ENCODE data around the gene GPR156.
"Not testable (repeated sequence)": the region's sequence is repeated elsewhere in the genome, so short reads cannot be mapped to it uniquely, and the experiment has no call there.

GPR156 gene

DNA sequence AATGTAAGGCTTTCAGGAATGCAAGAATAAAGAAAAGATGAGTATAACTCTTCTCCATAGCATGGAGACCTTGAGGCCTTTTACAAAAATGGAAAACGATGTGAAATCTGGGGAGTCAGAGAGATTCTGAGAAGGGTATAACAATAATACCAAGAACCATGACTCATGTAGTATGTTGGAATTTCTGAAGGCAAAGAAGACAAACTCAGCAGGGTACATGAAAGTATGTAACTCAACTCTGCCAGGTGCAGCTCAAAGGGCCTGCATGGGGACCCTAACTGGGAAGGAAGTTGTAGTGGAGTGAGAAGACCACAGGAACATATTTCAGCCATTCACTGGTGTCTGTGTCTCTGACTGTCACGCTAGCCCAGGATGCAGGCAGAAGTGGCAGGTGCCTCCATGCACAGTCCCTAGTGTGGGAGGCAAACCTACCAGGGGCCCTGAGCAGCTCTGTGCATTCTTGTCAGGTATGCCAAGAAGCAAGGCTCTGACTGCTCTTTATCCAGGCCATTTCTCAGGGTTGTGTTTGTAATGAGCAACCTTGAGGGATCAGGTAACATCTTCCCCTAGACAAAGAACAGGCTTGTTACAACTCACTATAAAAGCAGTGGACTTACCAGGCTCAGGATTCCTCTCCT, 57.2 kb downstream of the GPR156 start:
- peaks cover 2 to 7% (median 4%) of the 10 kb centered on the region in 5 donors for H3K9me3 ChIP-seq (ENCODE audit: control insufficient read depth in 5 of 5, low read length in 5 of 5)
- no peak overlapping the region for H3K9ac ChIP-seq (ENCODE audit: low read length in 5 of 5)
- H3K4me3 ChIP-seq (ENCODE audit: low read depth in 1 of 5, low read length in 5 of 5), result no peak overlapping the region
- H3K36me3 ChIP-seq (ENCODE audit: control insufficient read depth in 5 of 5, insufficient read depth in 5 of 5, low read length in 5 of 5), result no peaks in the 10 kb centered on the region
- H3K27me3 ChIP-seq (ENCODE audit: control insufficient read depth in 5 of 5, insufficient read depth in 4 of 5, low read length in 5 of 5), result no peaks in the 10 kb centered on the region
- no peaks in the 10 kb centered on the region for H3K4me1 ChIP-seq (ENCODE audit: control insufficient read depth in 5 of 5, insufficient read depth in 5 of 5, low read length in 5 of 5)
- no peak overlapping the region for H3K27ac ChIP-seq (ENCODE audit: low read depth, low read length)

DNA sequence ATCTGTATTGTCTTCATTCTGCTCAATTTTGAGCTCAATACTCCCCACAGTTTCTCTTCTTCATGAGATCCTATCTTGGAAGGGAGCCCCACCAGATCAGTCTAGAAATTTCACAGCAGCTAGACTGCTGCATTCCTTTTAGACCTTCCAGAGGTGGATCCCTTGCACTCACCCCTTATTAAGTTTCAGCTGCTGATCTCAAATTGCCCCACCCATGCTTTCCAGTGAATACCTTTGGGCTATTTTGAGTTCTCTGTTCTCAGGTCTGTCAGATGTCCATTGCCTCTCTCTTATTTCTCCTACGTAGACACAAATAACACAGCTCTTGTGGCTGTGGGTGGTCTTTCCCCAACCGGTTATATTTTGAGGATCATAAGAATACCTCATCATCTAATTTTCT, 60.8 kb downstream of the GPR156 start:
- H3K36me3 ChIP-seq (ENCODE audit: control insufficient read depth in 5 of 5, insufficient read depth in 5 of 5, low read length in 5 of 5), result no peaks in the 10 kb centered on the region
- no peaks in the 10 kb centered on the region for H3K4me1 ChIP-seq (ENCODE audit: control insufficient read depth in 5 of 5, insufficient read depth in 5 of 5, low read length in 5 of 5)
- peaks cover 0 to 4% (median 0%) of the 10 kb centered on the region in 5 donors for H3K9me3 ChIP-seq (ENCODE audit: control insufficient read depth in 5 of 5, low read length in 5 of 5)
- no peaks in the 10 kb centered on the region for H3K27me3 ChIP-seq (ENCODE audit: control insufficient read depth in 5 of 5, insufficient read depth in 4 of 5, low read length in 5 of 5)
- no peak overlapping the region for H3K27ac ChIP-seq (ENCODE audit: low read depth, low read length)
- H3K4me3 ChIP-seq (ENCODE audit: low read depth in 1 of 5, low read length in 5 of 5), result no peak overlapping the region
- H3K9ac ChIP-seq (ENCODE audit: low read length in 5 of 5), result no peak overlapping the region

DNA sequence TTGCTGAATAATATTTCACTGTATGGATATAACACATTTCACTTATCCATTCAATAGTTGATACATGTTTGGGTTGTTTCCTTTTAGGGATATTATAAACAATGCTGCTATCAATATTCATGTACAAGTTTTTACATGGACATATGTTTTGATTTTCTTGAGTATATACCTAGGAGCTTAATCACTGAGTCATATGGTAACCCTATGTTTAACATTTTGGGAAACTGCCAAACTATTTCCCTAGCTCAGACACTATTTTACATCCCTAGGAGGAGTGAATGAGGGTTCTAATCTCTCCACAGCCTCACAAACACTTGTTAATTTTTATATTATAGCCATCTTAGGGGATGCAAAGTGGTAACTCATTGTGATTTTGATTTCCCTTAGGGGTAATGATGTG, 66.0 kb downstream of the GPR156 start:
- H3K36me3 ChIP-seq (ENCODE audit: control insufficient read depth in 5 of 5, insufficient read depth in 5 of 5, low read length in 5 of 5), result no peaks in the 10 kb centered on the region
- no peak overlapping the region for H3K27ac ChIP-seq (ENCODE audit: low read depth, low read length)
- no peaks in the 10 kb centered on the region for H3K27me3 ChIP-seq (ENCODE audit: control insufficient read depth in 5 of 5, insufficient read depth in 4 of 5, low read length in 5 of 5)
- H3K9me3 ChIP-seq (ENCODE audit: control insufficient read depth in 5 of 5, low read length in 5 of 5), result peaks cover 0 to 6% (median 3%) of the 10 kb centered on the region in 5 donors
- no peak overlapping the region for H3K9ac ChIP-seq (ENCODE audit: low read length in 5 of 5)
- no peak overlapping the region for H3K4me3 ChIP-seq (ENCODE audit: low read depth in 1 of 5, low read length in 5 of 5)
- peaks cover 0 to 14% (median 7%) of the 10 kb centered on the region in 5 donors for H3K4me1 ChIP-seq (ENCODE audit: control insufficient read depth in 5 of 5, insufficient read depth in 5 of 5, low read length in 5 of 5)

DNA sequence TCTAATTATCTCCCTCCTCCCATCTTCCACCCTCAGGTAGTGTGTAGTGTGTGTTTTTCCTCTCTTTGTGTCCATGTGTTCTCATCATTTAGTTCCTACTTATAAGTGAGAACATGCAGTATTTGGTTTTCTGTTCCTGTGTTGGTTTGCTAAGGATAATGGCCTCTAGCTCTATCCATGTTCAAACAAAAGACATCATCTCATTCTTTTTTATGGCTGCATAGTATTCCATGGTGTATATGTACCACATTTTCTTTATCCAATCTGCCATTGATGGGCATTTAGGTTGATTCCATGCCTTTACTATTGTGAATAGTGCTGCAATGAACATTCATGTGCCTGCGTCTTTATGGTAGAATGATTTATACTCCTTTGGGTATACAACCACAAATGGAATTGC, 68.4 kb downstream of the GPR156 start:
- H3K9ac ChIP-seq (ENCODE audit: low read length in 5 of 5); H3K4me3 ChIP-seq (ENCODE audit: low read depth in 1 of 5, low read length in 5 of 5); H3K27me3 ChIP-seq (ENCODE audit: control insufficient read depth in 5 of 5, insufficient read depth in 4 of 5, low read length in 5 of 5); H3K27ac ChIP-seq (ENCODE audit: low read depth, low read length); H3K36me3 ChIP-seq (ENCODE audit: control insufficient read depth in 5 of 5, insufficient read depth in 5 of 5, low read length in 5 of 5); H3K9me3 ChIP-seq (ENCODE audit: control insufficient read depth in 5 of 5, low read length in 5 of 5): not testable (repeated sequence)
- peaks cover 0 to 15% (median 7%) of the 10 kb centered on the region in 5 donors for H3K4me1 ChIP-seq (ENCODE audit: control insufficient read depth in 5 of 5, insufficient read depth in 5 of 5, low read length in 5 of 5)

DNA sequence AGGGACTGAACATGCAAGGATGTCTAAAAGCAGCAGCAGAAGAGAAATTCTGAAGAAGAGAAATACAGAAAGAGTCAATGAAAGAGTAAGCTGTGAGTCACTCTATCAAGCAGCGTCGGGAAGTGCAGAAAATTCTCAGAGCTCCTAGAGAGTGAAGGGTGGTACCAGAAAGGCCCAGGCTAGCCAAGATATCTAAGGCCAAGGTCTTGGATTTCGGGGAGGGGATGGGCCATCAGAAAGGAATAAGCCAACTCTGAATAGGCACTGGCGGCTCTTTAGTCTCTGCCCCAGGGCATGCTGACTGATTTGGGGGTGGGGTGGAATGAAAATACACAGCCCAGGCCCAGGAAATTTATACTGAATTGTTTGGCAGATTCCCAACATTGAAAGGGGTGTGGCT, 70.8 kb downstream of the GPR156 start:
- peaks cover 0 to 6% (median 0%) of the 10 kb centered on the region in 5 donors for H3K9me3 ChIP-seq (ENCODE audit: control insufficient read depth in 5 of 5, low read length in 5 of 5)
- H3K27me3 ChIP-seq (ENCODE audit: control insufficient read depth in 5 of 5, insufficient read depth in 4 of 5, low read length in 5 of 5), result no peaks in the 10 kb centered on the region
- peak overlapping the region in 1 of 5 donors; percentile 18 for H3K9ac ChIP-seq (ENCODE audit: low read length in 5 of 5)
- no peak overlapping the region for H3K4me3 ChIP-seq (ENCODE audit: low read depth in 1 of 5, low read length in 5 of 5)
- no peak overlapping the region for H3K27ac ChIP-seq (ENCODE audit: low read depth, low read length)
- peaks cover 0 to 15% (median 7%) of the 10 kb centered on the region in 5 donors for H3K4me1 ChIP-seq (ENCODE audit: control insufficient read depth in 5 of 5, insufficient read depth in 5 of 5, low read length in 5 of 5)
- no peaks in the 10 kb centered on the region for H3K36me3 ChIP-seq (ENCODE audit: control insufficient read depth in 5 of 5, insufficient read depth in 5 of 5, low read length in 5 of 5)

DNA sequence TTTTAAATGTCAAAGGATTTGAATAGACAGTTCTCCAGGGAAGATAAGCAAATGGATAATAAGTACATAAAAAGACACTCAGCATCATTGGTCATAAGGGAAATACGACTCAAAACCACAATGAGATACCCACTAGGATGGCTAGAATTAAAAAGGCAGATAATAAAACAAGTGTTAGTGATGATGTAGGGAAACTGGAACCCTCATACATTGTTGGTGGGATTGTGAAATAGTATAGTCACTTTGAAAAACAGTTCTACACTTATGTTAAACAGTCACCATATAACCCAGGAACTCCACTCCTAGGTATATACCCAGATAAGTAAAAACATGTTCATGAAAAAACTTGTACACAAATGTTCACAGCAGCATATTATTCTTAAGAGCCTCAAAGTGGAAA, 72.5 kb downstream of the GPR156 start:
- H3K27ac ChIP-seq (ENCODE audit: low read depth, low read length), result no peak overlapping the region
- peaks cover 0 to 15% (median 7%) of the 10 kb centered on the region in 5 donors for H3K4me1 ChIP-seq (ENCODE audit: control insufficient read depth in 5 of 5, insufficient read depth in 5 of 5, low read length in 5 of 5)
- no peaks in the 10 kb centered on the region for H3K27me3 ChIP-seq (ENCODE audit: control insufficient read depth in 5 of 5, insufficient read depth in 4 of 5, low read length in 5 of 5)
- peaks cover 0 to 6% (median 0%) of the 10 kb centered on the region in 5 donors for H3K9me3 ChIP-seq (ENCODE audit: control insufficient read depth in 5 of 5, low read length in 5 of 5)
- no peak overlapping the region for H3K9ac ChIP-seq (ENCODE audit: low read length in 5 of 5)
- no peak overlapping the region for H3K4me3 ChIP-seq (ENCODE audit: low read depth in 1 of 5, low read length in 5 of 5)
- no peaks in the 10 kb centered on the region for H3K36me3 ChIP-seq (ENCODE audit: control insufficient read depth in 5 of 5, insufficient read depth in 5 of 5, low read length in 5 of 5)

DNA sequence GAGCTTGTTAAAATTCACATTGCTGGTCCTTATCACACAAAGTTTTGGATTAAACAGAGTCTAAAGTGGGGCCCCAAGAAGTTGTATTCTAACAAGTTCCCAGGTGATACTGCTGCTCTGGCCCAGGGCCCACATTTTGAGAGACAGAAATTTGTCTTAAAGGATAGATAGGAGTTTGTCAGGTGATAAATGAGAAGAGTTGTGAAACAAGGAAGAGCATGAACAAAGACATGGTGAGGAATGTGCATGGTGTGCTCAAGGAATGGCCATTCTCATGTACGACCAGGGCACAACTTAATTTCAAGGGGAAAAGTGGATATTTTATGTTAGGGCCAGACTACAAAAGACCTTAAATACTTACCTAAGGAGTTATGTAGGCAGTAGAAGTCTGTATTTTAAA, 75.6 kb downstream of the GPR156 start:
- Histone ChIP-seq H3K9ac (ENCODE audit: low read length in 5 of 5) (no peak overlapping the region), H3K4me1 (ENCODE audit: control insufficient read depth in 5 of 5, insufficient read depth in 5 of 5, low read length in 5 of 5) (peaks cover 0 to 7% (median 4%) of the 10 kb centered on the region in 5 donors), H3K36me3 (ENCODE audit: control insufficient read depth in 5 of 5, insufficient read depth in 5 of 5, low read length in 5 of 5) (no peaks in the 10 kb centered on the region), H3K27ac (ENCODE audit: low read depth, low read length) (no peak overlapping the region), H3K4me3 (ENCODE audit: low read depth in 1 of 5, low read length in 5 of 5) (no peak overlapping the region), H3K9me3 (ENCODE audit: control insufficient read depth in 5 of 5, low read length in 5 of 5) (no peaks in the 10 kb centered on the region), H3K27me3 (ENCODE audit: control insufficient read depth in 5 of 5, insufficient read depth in 4 of 5, low read length in 5 of 5) (no peaks in the 10 kb centered on the region)

DNA sequence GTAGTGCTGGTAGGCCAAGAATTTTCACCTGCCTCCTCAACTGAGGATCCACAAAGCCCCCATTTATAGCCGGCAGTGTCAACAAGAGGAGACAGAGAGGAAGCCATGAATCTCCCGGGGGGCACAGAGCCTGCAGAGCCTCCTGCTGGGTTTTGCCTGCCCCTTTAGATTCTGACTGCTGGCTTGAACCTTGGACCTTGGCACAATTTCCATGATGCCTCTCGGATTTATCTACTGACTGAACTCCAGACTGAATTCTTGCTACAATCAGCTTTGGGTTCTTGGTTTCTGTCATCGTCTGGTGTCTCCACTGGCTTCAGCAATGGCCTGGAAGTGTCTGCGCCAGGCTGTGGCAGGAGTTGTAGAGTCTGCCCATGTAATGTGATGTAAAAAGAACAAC, 80.7 kb downstream of the GPR156 start:
- H3K9me3 ChIP-seq (ENCODE audit: control insufficient read depth in 5 of 5, low read length in 5 of 5), result no peaks in the 10 kb centered on the region
- no peak overlapping the region for H3K9ac ChIP-seq (ENCODE audit: low read length in 5 of 5)
- H3K4me3 ChIP-seq (ENCODE audit: low read depth in 1 of 5, low read length in 5 of 5), result no peak overlapping the region
- H3K36me3 ChIP-seq (ENCODE audit: control insufficient read depth in 5 of 5, insufficient read depth in 5 of 5, low read length in 5 of 5), result no peaks in the 10 kb centered on the region
- no peak overlapping the region for H3K27ac ChIP-seq (ENCODE audit: low read depth, low read length)
- peaks cover 0 to 19% (median 17%) of the 10 kb centered on the region in 5 donors for H3K4me1 ChIP-seq (ENCODE audit: control insufficient read depth in 5 of 5, insufficient read depth in 5 of 5, low read length in 5 of 5)
- no peaks in the 10 kb centered on the region for H3K27me3 ChIP-seq (ENCODE audit: control insufficient read depth in 5 of 5, insufficient read depth in 4 of 5, low read length in 5 of 5)

DNA sequence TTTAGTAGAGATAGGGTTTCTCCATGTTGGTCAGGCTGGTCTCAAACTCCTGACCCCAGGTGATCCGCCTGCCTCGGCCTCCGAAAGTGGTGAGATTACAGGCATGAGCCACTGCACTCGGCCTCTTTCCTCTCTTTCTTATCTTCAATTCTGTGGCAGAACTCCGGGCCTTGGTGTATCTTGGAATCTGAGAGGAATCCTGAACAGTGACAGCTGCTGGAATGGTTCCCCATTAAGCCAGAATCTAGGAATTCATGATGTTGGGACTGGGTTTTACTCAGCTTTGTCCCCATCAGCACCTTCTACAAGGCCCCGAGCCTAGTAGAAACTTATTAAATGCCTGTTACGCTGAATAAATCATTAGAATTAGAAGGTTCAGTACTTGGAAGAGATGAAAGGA, 81.4 kb downstream of the GPR156 start:
- Histone ChIP-seq H3K36me3 (ENCODE audit: control insufficient read depth in 5 of 5, insufficient read depth in 5 of 5, low read length in 5 of 5) (no peaks in the 10 kb centered on the region), H3K9ac (ENCODE audit: low read length in 5 of 5) (no peak overlapping the region), H3K27ac (ENCODE audit: low read depth, low read length) (no peak overlapping the region), H3K27me3 (ENCODE audit: control insufficient read depth in 5 of 5, insufficient read depth in 4 of 5, low read length in 5 of 5) (no peaks in the 10 kb centered on the region), H3K4me1 (ENCODE audit: control insufficient read depth in 5 of 5, insufficient read depth in 5 of 5, low read length in 5 of 5) (peaks cover 0 to 19% (median 17%) of the 10 kb centered on the region in 5 donors), H3K4me3 (ENCODE audit: low read depth in 1 of 5, low read length in 5 of 5) (no peak overlapping the region), H3K9me3 (ENCODE audit: control insufficient read depth in 5 of 5, low read length in 5 of 5) (no peaks in the 10 kb centered on the region)

DNA sequence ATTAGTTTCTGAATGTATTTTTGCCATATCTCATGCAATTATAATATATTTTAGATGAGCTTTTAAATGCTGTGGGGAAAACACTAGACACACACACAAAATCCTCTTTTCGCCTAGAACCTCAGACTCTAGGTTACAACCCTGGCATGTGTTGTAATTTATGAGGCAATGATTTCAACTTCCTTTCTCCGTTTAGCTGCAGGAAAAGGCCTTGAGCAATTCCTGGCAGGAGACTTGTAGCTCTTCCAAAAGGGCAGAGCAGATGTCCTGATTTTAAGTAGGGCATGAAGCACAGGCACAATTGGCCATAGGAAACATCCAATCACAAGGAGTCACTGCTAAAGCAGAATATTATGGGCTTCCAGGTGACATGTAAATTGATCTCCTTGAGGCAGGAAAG, 82.0 kb downstream of the GPR156 start:
- H3K9me3 ChIP-seq (ENCODE audit: control insufficient read depth in 5 of 5, low read length in 5 of 5), result no peaks in the 10 kb centered on the region
- peak overlapping the region; percentile 33 for H3K27ac ChIP-seq (ENCODE audit: low read depth, low read length)
- H3K27me3 ChIP-seq (ENCODE audit: control insufficient read depth in 5 of 5, insufficient read depth in 4 of 5, low read length in 5 of 5), result no peaks in the 10 kb centered on the region
- H3K4me1 ChIP-seq (ENCODE audit: control insufficient read depth in 5 of 5, insufficient read depth in 5 of 5, low read length in 5 of 5), result peaks cover 0 to 19% (median 17%) of the 10 kb centered on the region in 5 donors
- no peak overlapping the region for H3K9ac ChIP-seq (ENCODE audit: low read length in 5 of 5)
- H3K4me3 ChIP-seq (ENCODE audit: low read depth in 1 of 5, low read length in 5 of 5), result no peak overlapping the region
- H3K36me3 ChIP-seq (ENCODE audit: control insufficient read depth in 5 of 5, insufficient read depth in 5 of 5, low read length in 5 of 5), result no peaks in the 10 kb centered on the region
